Osteocyte (in vitro differentiated cells): ENCODE results near the gene CMIP. TPM values are rescaled to one million over a fixed set of nuclear protein-coding genes. Genes with fewer than 3 reads are reported as not detected.

ENCODE experiments used
- DNase-seq: peaks from one replicate; pipeline ENCODE4 v3.0.0; 2021; ENCODE audit warnings: mixed read lengths; ENCODE audit not compliant: unreplicated experiment; ENCODE audit errors: extremely low spot score
- H3K27ac Mint-ChIP-seq: one replicate; pipeline ENCODE4 v1.8.0; 2021; ENCODE audit warnings: mild to moderate bottlenecking, mixed read lengths; ENCODE audit not compliant: unreplicated experiment
- H3K27me3 Mint-ChIP-seq: one replicate; pipeline ENCODE4 v1.8.0; 2021; ENCODE audit warnings: mixed read lengths; ENCODE audit not compliant: unreplicated experiment
- H3K36me3 Mint-ChIP-seq: one replicate; pipeline ENCODE4 v1.8.0; 2021; ENCODE audit warnings: mixed read lengths; ENCODE audit not compliant: unreplicated experiment
- H3K4me1 Mint-ChIP-seq: one replicate; pipeline ENCODE4 v1.8.0; 2021; ENCODE audit warnings: mixed read lengths; ENCODE audit not compliant: unreplicated experiment
- H3K4me3 Mint-ChIP-seq: one replicate; pipeline ENCODE4 v1.8.0; 2021; ENCODE audit warnings: mild to moderate bottlenecking, moderate library complexity, mixed read lengths; ENCODE audit not compliant: unreplicated experiment
- H3K9me3 Mint-ChIP-seq: one replicate; pipeline ENCODE4 v1.8.0; 2021; ENCODE audit warnings: mixed read lengths; ENCODE audit not compliant: unreplicated experiment
- CTCF ChIP-seq: fragments of 200-600 bp; sonication (generic); IDR thresholded peaks from 2 replicates; pipeline ENCODE4 v1.5.0; 2021; ENCODE audit warnings: antibody characterized with exemption, mild to moderate bottlenecking, moderate library complexity
- total RNA-seq: library from RNA; stranded (reverse); gene quantifications from 2 replicates; pipeline ENCODE4 v1.2.1, GENCODE V29; 2021

Gene CMIP
- total RNA-seq, 1 donor from 2014 or later, result 38.0 TPM

- no peak for DNase-seq
- H3K36me3 Mint-ChIP-seq, result no peaks in the 10 kb centered on the region
- no peak for TF ChIP-seq CTCF
- peaks cover 32% of the 10 kb centered on the region for H3K4me1 Mint-ChIP-seq
- no peaks in the 10 kb centered on the region for H3K9me3 Mint-ChIP-seq
- H3K27ac Mint-ChIP-seq, result no peak overlapping the region
- no peak overlapping the region for H3K4me3 Mint-ChIP-seq
- no peaks in the 10 kb centered on the region for H3K27me3 Mint-ChIP-seq
These were observed 107.3 kb downstream of the CMIP start for GRCh38 chr16:81551821-81552304.

- H3K4me3 Mint-ChIP-seq, result no peak overlapping the region
- no peaks in the 10 kb centered on the region for H3K9me3 Mint-ChIP-seq
- TF ChIP-seq CTCF, result no peak
- H3K36me3 Mint-ChIP-seq, result no peaks in the 10 kb centered on the region
- H3K4me1 Mint-ChIP-seq, result peaks cover 30% of the 10 kb centered on the region
- no peaks in the 10 kb centered on the region for H3K27me3 Mint-ChIP-seq
- peak overlapping the region; percentile 47 for H3K27ac Mint-ChIP-seq
- DNase-seq, result no peak
These were observed 108.1 kb downstream of the CMIP start for GRCh38 chr16:81552743-81553079.

GRCh38 chr16:81553080-81553813 is 108.6 kb downstream of the CMIP start:
- Mint-ChIP-seq H3K27ac (peak overlapping the region; percentile 15), H3K36me3 (no peaks in the 10 kb centered on the region), H3K4me1 (peaks cover 30% of the 10 kb centered on the region), H3K4me3 (no peak overlapping the region), H3K27me3 (no peaks in the 10 kb centered on the region), H3K9me3 (no peaks in the 10 kb centered on the region)
- no peak for TF ChIP-seq CTCF
- no peak for DNase-seq

- TF ChIP-seq CTCF, result no peak
- H3K4me3 Mint-ChIP-seq, result no peak overlapping the region
- peaks cover 30% of the 10 kb centered on the region for H3K4me1 Mint-ChIP-seq
- H3K27ac Mint-ChIP-seq, result no peak overlapping the region
- DNase-seq, result no peak
- H3K9me3 Mint-ChIP-seq, result no peaks in the 10 kb centered on the region
- H3K27me3 Mint-ChIP-seq, result no peaks in the 10 kb centered on the region
- no peaks in the 10 kb centered on the region for H3K36me3 Mint-ChIP-seq
These were observed 109.4 kb downstream of the CMIP start for GRCh38 chr16:81553814-81554675.

GRCh38 chr16:81554979-81555378 is 110.4 kb downstream of the CMIP start:
- no peak for DNase-seq
- Mint-ChIP-seq H3K9me3 (no peaks in the 10 kb centered on the region), H3K4me1 (peaks cover 26% of the 10 kb centered on the region), H3K27me3 (no peaks in the 10 kb centered on the region), H3K4me3 (no peak overlapping the region), H3K36me3 (no peaks in the 10 kb centered on the region), H3K27ac (no peak overlapping the region)
- no peak for TF ChIP-seq CTCF
